IPS-18c (cell line): ENCODE results near the gene INPP1.
"Not testable (repeated sequence)": the region's sequence is repeated elsewhere in the genome, so short reads cannot be mapped to it uniquely, and the experiment has no call there.

Source experiments
- H3K4me3 ChIP-seq: 2 replicates; pipeline ENCODE4 v1.7.0; 2013; ENCODE audit warnings: low read depth, mild to moderate bottlenecking, low read length, moderate library complexity; ENCODE audit not compliant: insufficient read depth
- H3K9me3 ChIP-seq: one replicate; pipeline ENCODE4 v1.6.1; 2013; ENCODE audit warnings: mild to moderate bottlenecking, low read length, moderate library complexity; ENCODE audit not compliant: control insufficient read depth, insufficient read depth

The INPP1 gene

GRCh38 chr2:190327867-190328572 lies 15.4 kb upstream of the INPP1 start:
- Histone ChIP-seq H3K4me3 (no peak overlapping the region), H3K9me3 (no peaks in the 10 kb centered on the region)

- Histone ChIP-seq H3K9me3 (no peaks in the 10 kb centered on the region), H3K4me3 (no peak overlapping the region)
Measured at GRCh38 chr2:190328573-190329147, 14.7 kb upstream of the INPP1 start.

GRCh38 chr2:190333395-190333794 lies 10.0 kb upstream of the INPP1 start:
- Histone ChIP-seq H3K4me3 (no peak overlapping the region), H3K9me3 (no peaks in the 10 kb centered on the region)

GRCh38 chr2:190333928-190334327 lies 9.5 kb upstream of the INPP1 start:
- no peaks in the 10 kb centered on the region for H3K9me3 ChIP-seq
- no peak overlapping the region for H3K4me3 ChIP-seq

GRCh38 chr2:190334479-190335224 lies 8.7 kb upstream of the INPP1 start:
- Histone ChIP-seq H3K4me3 (no peak overlapping the region), H3K9me3 (no peaks in the 10 kb centered on the region)

- Histone ChIP-seq H3K4me3 (no peak overlapping the region), H3K9me3 (no peaks in the 10 kb centered on the region)
Measured at GRCh38 chr2:190335225-190335559, 8.2 kb upstream of the INPP1 start.

- H3K9me3 ChIP-seq, H3K4me3 ChIP-seq: not testable (repeated sequence)
Measured at GRCh38 chr2:190335584-190335983, 7.8 kb upstream of the INPP1 start.

GRCh38 chr2:190336420-190336819 lies 7.0 kb upstream of the INPP1 start:
- Histone ChIP-seq H3K9me3 (no peaks in the 10 kb centered on the region), H3K4me3 (no peak overlapping the region)

GRCh38 chr2:190338453-190338852 lies 4.9 kb upstream of the INPP1 start:
- Histone ChIP-seq H3K9me3 (no peaks in the 10 kb centered on the region), H3K4me3 (no peak overlapping the region)

GRCh38 chr2:190339394-190339793 lies 4.0 kb upstream of the INPP1 start:
- Histone ChIP-seq H3K9me3 (no peaks in the 10 kb centered on the region), H3K4me3 (no peak overlapping the region)

- Histone ChIP-seq H3K4me3 (no peak overlapping the region), H3K9me3 (no peaks in the 10 kb centered on the region)
Measured at GRCh38 chr2:190340369-190340768, 3.0 kb upstream of the INPP1 start.

- Histone ChIP-seq H3K4me3 (no peak overlapping the region), H3K9me3 (no peaks in the 10 kb centered on the region)
Measured at GRCh38 chr2:190342611-190343010, 778 bp upstream of the INPP1 start.

GRCh38 chr2:190343089-190343535 lies 277 bp upstream of the INPP1 start:
- no peaks in the 10 kb centered on the region for H3K9me3 ChIP-seq
- peak overlapping the region; percentile 68 for H3K4me3 ChIP-seq

GRCh38 chr2:190344276-190344827 lies 963 bp downstream of the INPP1 start:
- H3K9me3 ChIP-seq = no peaks in the 10 kb centered on the region
- peak overlapping the region; percentile 68 for H3K4me3 ChIP-seq

GRCh38 chr2:190350371-190350770 lies 7.0 kb downstream of the INPP1 start:
- Histone ChIP-seq H3K4me3 (no peak overlapping the region), H3K9me3 (no peaks in the 10 kb centered on the region)

- H3K9me3 ChIP-seq = no peaks in the 10 kb centered on the region
- H3K4me3 ChIP-seq = no peak overlapping the region
Measured at GRCh38 chr2:190351955-190352354, 8.6 kb downstream of the INPP1 start.

GRCh38 chr2:190352668-190353536 lies 9.5 kb downstream of the INPP1 start:
- H3K4me3 ChIP-seq = no peak overlapping the region
- H3K9me3 ChIP-seq = no peaks in the 10 kb centered on the region
